ENCODE measurements around the gene PLK2. TPM values are rescaled to one million over a fixed set of nuclear protein-coding genes. Genes with fewer than 3 reads are reported as not detected.

The PLK2 gene
- total RNA-seq, 1 donor from 2014 or later = 117 TPM

GRCh38 chr5:58404734-58405133 lies 55.2 kb downstream of the PLK2 start:
- intact Hi-C loops (cut with DNase I) = no loop called here
- DNase-seq (ENCODE audit: low spot score) = no peak

Other genes starting within 250 kb of the PLK2 start
- gene GAPT, start 31.3 kb upstream of the PLK2 start, total RNA-seq = 0.27 TPM
- gene RAB3C, start 123.0 kb upstream of the PLK2 start, total RNA-seq = 0.59 TPM